GM23248 (cell line): ENCODE results near the gene SBNO2.

Source experiments
- EZH2 ChIP-seq: fragments of 200-600 bp; sonication (generic); IDR thresholded peaks from 2 replicates; pipeline ENCODE4 v1.6.1; 2018; ENCODE audit warnings: antibody characterized with exemption, mild to moderate bottlenecking; ENCODE audit not compliant: insufficient read depth, poor library complexity, severe bottlenecking
- EZH2phosphoT487 ChIP-seq: fragments of 200-600 bp; sonication (generic); IDR thresholded peaks from 2 replicates; pipeline ENCODE4 v1.6.1; 2018; ENCODE audit warnings: antibody characterized with exemption, moderate library complexity, mild to moderate bottlenecking, low read depth; ENCODE audit not compliant: insufficient read depth

DNA sequence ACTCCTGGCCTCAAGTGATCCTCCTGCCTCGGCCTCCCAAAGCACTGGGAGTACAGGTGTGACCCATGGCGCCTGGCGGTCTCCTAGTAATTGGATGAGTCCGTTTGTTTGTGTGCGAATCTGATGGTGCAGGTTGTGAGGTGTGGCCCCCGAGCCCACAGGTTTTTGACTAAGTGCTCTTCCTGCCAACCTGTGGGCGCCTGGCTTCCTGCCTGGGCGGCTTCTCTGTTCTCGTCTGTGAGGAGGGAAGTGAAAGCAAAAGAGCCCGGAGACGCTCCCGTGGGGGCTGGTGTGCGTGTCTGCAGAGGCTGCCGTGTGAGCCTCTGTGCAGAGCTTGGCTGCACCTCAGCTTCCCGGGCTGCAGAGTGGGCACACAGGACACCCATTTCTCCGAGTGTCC lies 97.1 kb downstream of the SBNO2 start:
- no peak for TF ChIP-seq EZH2
- no peak for TF ChIP-seq EZH2phosphoT487
